GM18499 (cell line): Measurements from ENCODE around the gene FBXL7.

Experiments
- ATAC-seq: cut with Tn5 transposase; IDR thresholded peaks from one replicate; pipeline ENCODE4 v1.9.1; 2021; ENCODE audit warnings: moderate number of reproducible peaks; ENCODE audit not compliant: insufficient read depth, unreplicated experiment

The FBXL7 gene

DNA sequence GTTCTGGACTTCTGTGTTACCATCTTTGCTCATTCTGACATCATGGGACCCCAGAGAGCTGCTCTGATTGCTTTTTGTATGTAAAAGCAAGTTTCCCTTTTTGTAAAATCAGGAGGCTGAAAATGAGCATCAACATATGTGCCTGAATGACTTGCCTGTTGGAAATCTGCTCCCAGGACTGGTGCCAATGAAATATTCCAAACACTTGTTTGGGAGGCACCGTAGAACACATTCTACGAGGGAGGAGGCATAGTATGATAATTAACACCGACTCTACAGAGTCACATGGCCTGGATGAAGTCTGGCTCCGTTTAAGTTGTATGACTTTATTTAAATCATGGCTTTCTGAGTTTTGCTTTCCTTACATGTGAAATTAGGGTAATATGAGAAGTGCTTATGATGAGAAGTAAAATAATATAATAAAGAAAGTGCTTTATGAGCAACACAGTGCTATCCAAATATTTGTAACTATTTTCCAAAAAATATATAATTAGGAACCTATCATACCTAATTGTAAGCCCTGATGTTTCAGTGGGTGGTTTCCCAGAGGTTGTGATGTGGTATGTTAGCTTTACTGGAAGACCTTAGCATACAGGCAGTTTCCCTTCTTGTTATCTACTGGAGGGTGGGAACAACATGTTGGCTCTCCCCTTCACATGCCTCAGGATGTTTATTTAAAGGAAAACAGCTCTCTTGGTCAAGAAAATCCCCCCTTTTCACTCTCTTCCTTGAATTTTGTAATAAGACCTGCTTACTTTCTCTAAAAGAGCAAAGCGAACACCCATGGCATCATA lies 238.1 kb downstream of the FBXL7 start:
- no peak for ATAC-seq

DNA sequence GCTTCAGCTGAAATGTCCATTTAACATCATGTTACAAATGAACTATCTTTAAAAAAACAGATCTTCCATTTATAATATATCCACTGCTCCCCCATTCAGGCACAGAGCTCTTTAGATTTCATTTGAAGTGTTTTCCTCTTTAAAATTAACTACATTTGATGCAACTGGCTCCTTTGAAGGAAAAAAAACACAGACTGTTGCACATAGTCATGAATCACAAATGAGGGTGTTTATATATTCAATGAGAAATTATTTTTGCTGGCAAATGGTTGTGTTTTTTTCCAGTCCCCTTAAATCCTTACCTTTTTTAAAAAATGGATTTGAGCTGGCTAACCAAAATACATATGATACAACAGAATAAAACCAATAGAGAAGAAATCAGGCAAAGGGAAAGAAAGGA lies 240.4 kb downstream of the FBXL7 start:
- no peak for ATAC-seq

- ATAC-seq = no peak
Observed at GRCh38 chr5:15741591-15741990, 241.6 kb downstream of the FBXL7 start.

- ATAC-seq = no peak
Observed at GRCh38 chr5:15746833-15747232, 246.9 kb downstream of the FBXL7 start.

DNA sequence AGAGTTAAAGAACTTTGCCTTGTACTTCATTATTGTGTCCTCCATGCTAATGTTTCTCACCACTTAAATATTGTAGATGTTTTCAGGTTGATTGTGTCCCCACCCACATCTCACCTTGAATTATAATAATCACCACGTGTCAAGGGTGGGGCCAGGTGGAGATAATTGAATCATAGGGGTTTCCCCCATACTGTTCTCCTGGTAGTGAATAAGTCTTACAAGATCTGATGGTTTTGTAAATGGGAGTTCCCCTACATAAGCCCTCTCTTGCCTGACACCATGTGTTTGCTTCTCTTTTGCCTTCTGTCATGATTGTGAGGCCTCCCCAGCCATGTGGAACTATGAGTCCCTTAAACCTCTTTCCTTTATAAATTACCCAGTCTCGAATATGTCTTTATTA lies 248.3 kb downstream of the FBXL7 start:
- ATAC-seq = no peak

DNA sequence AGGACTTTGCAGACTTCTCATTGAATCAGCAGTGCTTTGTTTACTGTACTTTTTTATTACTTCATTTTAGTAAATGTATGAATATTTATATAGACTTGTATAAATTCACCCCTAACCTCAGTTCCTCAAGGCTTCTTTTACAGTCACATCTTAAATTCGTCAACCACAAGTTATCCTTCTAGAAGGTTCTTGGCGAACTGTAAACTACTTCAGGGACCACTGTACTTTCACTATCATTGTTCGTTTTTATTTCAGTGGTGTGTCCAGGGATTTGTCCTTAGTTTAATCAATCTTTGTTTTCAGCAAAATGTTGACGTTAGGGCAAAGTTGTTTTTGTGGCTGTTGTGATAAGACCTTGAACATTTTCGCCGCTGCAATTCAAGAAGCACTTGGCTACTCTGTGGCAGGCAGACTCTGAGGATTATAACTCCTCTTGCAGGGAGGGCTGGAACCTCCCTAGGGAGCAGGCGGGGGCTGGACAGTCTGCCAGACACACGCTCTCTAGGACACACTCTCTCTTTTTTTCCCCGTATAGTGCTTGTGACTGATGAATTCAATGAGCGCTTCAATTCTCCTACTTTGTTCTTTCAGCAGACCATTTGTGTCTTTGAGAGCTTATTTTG lies 252.8 kb downstream of the FBXL7 start:
- ATAC-seq = no peak

GRCh38 chr5:15753752-15754151 lies 253.8 kb downstream of the FBXL7 start:
- ATAC-seq = no peak

DNA sequence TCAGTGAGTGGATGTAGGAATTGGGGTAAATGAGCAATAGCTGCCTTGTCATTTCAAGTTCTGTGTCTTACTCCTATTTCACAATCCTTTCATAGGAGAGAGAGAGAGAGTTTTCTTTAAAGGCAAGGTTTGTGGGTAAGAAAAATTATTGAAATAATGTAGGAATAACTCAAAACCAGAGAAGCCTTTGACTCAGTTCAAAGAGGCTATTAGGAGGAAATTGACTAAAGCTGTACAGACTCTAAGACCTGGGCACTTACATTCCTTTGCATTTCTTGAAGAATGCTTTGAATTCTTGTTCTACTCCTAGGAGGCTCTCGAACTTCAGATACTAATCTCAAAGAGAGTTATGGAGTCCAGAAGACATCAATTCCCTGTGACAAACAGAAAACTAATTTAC lies 257.1 kb downstream of the FBXL7 start:
- ATAC-seq = no peak

DNA sequence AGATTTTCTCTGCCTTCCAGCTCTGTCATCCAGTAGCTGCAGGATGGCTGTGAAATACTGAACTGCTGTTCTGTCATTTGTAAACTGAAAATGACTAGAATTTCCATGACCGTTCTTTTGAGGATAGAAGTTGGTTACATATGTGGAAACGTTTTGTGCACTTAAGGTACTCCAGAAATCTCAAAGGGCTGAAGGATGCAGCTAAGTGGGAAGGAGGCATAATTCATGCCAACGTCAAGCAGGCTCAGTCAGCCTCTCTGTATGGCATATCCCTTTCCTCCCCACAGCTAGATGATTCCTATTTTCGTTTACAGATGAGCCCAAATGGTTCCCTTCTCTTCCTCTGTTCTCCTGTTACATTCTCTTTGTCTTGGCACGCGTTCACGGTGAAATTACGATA lies 257.6 kb downstream of the FBXL7 start:
- no peak for ATAC-seq

DNA sequence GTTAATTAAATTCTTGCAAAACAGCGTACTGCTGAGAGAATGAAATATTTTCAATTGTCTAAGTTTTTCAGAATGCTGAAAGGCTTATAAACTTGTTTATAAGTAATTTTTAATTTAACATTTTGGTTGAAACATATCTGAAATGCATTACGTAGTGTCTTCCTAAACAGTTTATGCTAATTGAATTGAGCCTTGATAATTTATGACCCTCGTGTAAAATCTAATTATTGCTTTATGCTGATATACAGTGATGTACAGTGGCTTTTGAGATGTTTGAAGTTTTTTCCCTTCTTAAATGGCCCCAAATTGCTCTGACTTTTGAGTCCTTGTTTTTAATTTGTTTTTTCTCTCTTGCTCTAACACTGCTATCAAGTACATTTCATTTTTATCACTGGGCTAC lies 262.7 kb downstream of the FBXL7 start:
- no peak for ATAC-seq

DNA sequence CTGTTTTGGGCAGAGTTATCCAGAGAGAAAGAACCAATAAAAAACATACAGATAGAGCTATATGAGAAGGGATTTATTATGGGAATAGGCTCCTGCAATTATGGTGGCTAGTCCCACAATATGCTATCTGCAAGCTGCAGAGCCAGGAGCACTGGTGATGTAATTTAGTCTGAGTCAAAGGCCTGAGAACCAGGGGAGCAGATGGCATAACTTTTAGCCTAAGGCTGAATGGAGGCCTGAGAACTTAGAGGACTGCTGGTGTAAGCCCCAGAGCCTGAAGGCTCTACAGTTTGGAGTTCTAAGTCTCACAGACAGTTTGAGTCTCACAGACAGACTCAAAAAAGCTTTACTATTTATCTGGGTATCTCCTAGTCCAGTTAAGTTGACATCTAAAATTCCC lies 263.8 kb downstream of the FBXL7 start:
- ATAC-seq = no peak

DNA sequence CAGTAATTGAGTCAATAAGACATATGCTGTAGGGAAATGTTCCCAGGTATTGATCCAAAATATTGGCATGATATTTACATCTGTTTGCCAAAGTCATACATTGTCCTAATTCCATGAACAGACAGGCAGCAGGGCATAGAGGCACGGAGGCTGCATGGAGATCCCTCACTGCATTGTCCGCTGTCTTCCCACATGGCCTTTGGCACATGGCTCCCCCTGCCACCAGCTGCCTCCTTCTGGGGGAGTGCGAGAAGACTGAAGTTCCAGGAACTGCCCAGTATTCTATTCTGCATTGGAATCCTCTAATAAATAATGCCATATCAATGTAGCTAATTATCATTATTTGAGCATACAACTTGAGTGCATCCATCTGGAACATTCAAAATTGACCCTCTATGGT lies 269.0 kb downstream of the FBXL7 start:
- no peak for ATAC-seq

DNA sequence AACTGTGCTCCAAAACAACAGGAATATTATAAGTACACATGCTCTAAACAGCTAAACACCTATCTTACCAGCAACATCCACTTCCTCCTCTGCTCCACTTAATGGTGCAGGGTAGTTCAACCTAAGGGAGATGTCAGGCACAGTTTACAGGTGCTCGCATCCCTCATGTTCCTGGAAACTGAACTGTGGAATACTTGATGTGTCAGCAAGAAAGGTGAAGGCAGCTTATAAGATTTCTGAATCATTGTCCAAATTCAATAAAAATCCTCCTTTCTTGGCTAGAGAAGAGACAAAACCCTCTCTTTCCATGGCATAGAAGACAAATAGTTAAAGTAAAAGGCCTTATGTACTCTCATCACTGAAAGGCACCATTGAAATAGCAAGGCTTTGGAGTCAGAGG lies 272.2 kb downstream of the FBXL7 start:
- no peak for ATAC-seq

DNA sequence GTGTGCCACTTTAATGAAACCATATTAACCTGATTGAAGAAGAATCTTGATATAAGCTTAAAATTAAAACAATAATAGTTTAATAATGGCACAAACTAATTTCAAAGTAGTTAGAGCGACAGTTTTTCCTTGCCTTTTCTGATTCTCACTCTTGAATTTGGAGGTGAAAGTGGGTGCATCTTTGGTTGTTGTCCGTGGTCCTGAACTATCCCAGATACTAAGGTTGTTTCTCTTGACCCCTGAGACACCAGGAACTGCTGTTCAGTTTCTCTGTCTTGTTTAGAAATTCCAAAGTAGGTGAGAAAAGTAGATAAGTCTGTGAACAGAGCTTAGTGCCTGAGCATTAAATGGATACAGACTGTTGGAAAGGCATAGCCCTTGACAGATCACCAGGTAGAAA lies 274.7 kb downstream of the FBXL7 start:
- ATAC-seq = no peak

GRCh38 chr5:15776346-15776745 lies 276.4 kb downstream of the FBXL7 start:
- no peak for ATAC-seq

DNA sequence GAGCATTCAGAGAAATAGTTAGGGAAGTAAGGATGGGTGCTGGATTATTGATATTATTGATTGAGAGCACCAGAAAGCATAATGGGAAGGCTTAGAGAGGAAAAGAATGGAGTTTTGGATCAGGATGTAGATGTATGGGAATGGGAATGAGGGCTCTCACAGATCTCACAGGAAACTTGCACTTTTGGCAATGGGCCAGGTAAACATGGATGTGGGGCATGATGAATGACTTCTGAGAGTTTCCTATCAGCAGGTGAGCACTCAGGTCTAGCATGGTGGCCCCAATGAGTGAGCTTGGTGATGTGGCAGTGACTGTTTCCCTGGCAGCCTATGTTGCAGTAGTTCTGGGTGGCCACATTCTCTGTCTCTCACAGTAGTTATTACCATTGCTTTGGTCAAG lies 283.8 kb downstream of the FBXL7 start:
- no peak for ATAC-seq

GRCh38 chr5:15785531-15785981 lies 285.6 kb downstream of the FBXL7 start:
- ATAC-seq = no peak

GRCh38 chr5:15786326-15786725 lies 286.3 kb downstream of the FBXL7 start:
- ATAC-seq = no peak

GRCh38 chr5:15786884-15787283 lies 286.9 kb downstream of the FBXL7 start:
- ATAC-seq = no peak

DNA sequence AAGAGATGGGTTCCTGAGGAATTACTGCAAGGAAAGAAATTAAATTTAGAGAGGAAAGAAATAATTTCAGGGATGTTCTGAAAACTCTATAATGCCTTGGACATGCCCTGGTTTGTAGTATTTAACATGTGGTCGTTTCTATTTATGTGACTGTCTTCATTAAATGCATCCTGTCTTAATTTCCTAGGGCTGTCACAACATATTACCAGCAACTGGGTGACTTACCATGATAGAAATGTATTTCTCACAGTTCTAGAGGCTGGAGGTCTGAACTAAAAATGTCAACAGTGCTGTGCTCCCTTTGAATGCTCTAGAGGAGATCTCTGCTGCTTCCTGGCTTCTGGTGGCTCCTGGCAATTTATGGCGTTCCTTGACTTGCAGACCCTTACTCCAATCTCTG lies 287.7 kb downstream of the FBXL7 start:
- no peak for ATAC-seq

DNA sequence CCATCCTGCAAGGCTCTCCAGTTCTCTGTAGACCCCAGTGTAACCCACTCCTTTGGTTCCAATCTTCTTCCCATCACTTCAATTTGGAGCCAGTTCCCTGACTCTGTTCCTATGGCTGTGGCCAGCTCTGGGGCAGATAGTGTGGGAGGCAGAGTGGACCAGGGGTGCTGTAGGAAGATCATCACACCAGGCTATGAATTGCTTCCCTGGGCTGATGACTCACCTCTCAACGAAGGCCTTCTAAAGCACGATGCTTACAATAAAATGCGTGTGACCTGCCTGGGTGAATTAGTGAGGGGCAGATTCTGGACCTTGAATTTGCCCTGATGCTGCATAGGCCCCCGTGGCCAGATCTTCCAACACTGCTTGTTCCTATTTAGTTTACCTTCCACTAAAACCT lies 289.7 kb downstream of the FBXL7 start:
- ATAC-seq = no peak

GRCh38 chr5:15790446-15791018 lies 290.6 kb downstream of the FBXL7 start:
- ATAC-seq = no peak
